WI38 (cell line): ENCODE measurements around the gene NOS1AP.

Source experiments
- H3K4me3 ChIP-seq: 2 replicates; pipeline ENCODE4 v1.5.1; 2011; ENCODE audit warnings: low read depth, mild to moderate bottlenecking, control low read depth, low read length
- CTCF ChIP-seq: IDR thresholded peaks from 2 replicates; pipeline ENCODE4 v1.5.1; 2012; ENCODE audit warnings: low read depth, mild to moderate bottlenecking, control low read depth, low read length

The NOS1AP gene

DNA sequence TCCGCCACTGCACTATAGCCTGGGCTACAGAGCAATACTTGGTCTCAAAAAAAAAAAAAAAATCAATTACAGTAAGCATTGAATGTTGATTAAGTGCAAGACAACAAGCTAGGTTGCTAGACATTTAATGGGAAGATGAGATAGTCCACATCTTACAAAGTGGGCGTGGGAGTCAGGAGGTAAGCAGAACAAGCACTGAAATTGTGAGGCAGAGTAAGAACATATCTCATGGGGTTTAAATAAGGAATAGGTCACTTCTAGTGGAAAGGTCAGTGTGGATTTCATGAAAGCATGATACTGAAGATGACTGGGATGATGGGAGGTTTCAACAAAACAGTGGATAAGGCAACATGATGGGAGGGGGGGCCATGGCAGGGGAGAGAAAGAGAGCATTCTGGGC is 44.0 kb upstream of the NOS1AP start:
- TF ChIP-seq CTCF = no peak
- H3K4me3 ChIP-seq = no peak overlapping the region

GRCh38 chr1:162026881-162027280 is 42.6 kb upstream of the NOS1AP start:
- TF ChIP-seq CTCF = no peak
- H3K4me3 ChIP-seq = no peak overlapping the region

- H3K4me3 ChIP-seq = no peak overlapping the region
- no peak for TF ChIP-seq CTCF
Observed at GRCh38 chr1:162028726-162029125, 40.8 kb upstream of the NOS1AP start.

DNA sequence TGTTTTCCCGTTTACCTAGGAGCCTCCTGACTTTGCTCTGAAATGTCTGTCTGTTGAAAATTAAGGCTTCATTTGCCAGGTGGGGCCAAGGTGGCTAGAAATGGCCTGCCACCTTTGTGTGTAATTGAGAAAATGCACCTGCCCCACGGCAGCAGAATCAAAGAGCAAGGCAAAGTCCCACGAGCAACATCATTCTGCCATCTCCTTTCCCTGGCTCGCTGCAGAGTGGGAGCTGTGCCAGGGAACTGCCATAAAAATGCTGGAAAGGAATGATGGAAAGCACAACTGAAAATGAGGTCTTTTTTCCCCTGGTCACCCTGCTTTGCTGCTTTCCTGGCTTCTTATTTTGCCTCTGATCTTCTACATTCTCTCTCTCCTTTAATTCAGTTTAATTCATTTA is 40.3 kb upstream of the NOS1AP start:
- H3K4me3 ChIP-seq = no peak overlapping the region
- TF ChIP-seq CTCF = no peak

GRCh38 chr1:162030759-162031280 is 38.7 kb upstream of the NOS1AP start:
- no peak for TF ChIP-seq CTCF
- no peak overlapping the region for H3K4me3 ChIP-seq

GRCh38 chr1:162033428-162033827 is 36.1 kb upstream of the NOS1AP start:
- no peak overlapping the region for H3K4me3 ChIP-seq
- TF ChIP-seq CTCF = no peak

- H3K4me3 ChIP-seq = no peak overlapping the region
- no peak for TF ChIP-seq CTCF
Observed at GRCh38 chr1:162035241-162035640, 34.2 kb upstream of the NOS1AP start.
